ENCODE results near the gene TTLL11.
A peak's percentile ranks its signal among the peaks of the same experiment; 100 is the strongest.

Gene TTLL11

GRCh38 chr9:121852241-121852640 is 240.9 kb downstream of the TTLL11 start:
- H3K4me3 ChIP-seq (ENCODE audit: low read depth, low read length): no peak overlapping the region
- no peak for TF ChIP-seq CTCF (IDR thresholded peaks at IDR 0.05; ENCODE audit: control insufficient read depth, extremely low read depth, insufficient read depth)
- DNase-seq (ENCODE audit: low read depth): no peak

- DNase-seq (ENCODE audit: low read depth): no peak
- no peak overlapping the region for H3K4me3 ChIP-seq (ENCODE audit: low read depth, low read length)
- no peak for TF ChIP-seq CTCF (IDR thresholded peaks at IDR 0.05; ENCODE audit: control insufficient read depth, extremely low read depth, insufficient read depth)
These were observed 241.4 kb downstream of the TTLL11 start for GRCh38 chr9:121851641-121852091.

GRCh38 chr9:121850366-121850765 is 242.7 kb downstream of the TTLL11 start:
- H3K4me3 ChIP-seq (ENCODE audit: low read depth, low read length): no peak overlapping the region
- no peak for TF ChIP-seq CTCF (IDR thresholded peaks at IDR 0.05; ENCODE audit: control insufficient read depth, extremely low read depth, insufficient read depth)
- no peak for DNase-seq (ENCODE audit: low read depth)

GRCh38 chr9:121849554-121849953 is 243.6 kb downstream of the TTLL11 start:
- H3K4me3 ChIP-seq (ENCODE audit: low read depth, low read length): no peak overlapping the region
- DNase-seq (ENCODE audit: low read depth): no peak
- TF ChIP-seq CTCF (IDR thresholded peaks at IDR 0.05; ENCODE audit: control insufficient read depth, extremely low read depth, insufficient read depth): no peak

- DNase-seq (ENCODE audit: low read depth): no peak
- H3K4me3 ChIP-seq (ENCODE audit: low read depth, low read length): no peak overlapping the region
- no peak for TF ChIP-seq CTCF (IDR thresholded peaks at IDR 0.05; ENCODE audit: control insufficient read depth, extremely low read depth, insufficient read depth)
These were observed 248.5 kb downstream of the TTLL11 start for GRCh38 chr9:121844562-121844961.

- H3K4me3 ChIP-seq (ENCODE audit: low read depth, low read length): no peak overlapping the region
- no peak for TF ChIP-seq CTCF (IDR thresholded peaks at IDR 0.05; ENCODE audit: control insufficient read depth, extremely low read depth, insufficient read depth)
- DNase-seq (ENCODE audit: low read depth): peak; percentile 79
These were observed 249.0 kb downstream of the TTLL11 start for GRCh38 chr9:121844098-121844497.

- no peak for DNase-seq (ENCODE audit: low read depth)
- TF ChIP-seq CTCF (IDR thresholded peaks at IDR 0.05; ENCODE audit: control insufficient read depth, extremely low read depth, insufficient read depth): no peak
- H3K4me3 ChIP-seq (ENCODE audit: low read depth, low read length): no peak overlapping the region
These were observed 250.5 kb downstream of the TTLL11 start for GRCh38 chr9:121842612-121842978.

Measured in LNCaP clone FGC (cell line).